ENCODE data around the gene ID4.

DNA sequence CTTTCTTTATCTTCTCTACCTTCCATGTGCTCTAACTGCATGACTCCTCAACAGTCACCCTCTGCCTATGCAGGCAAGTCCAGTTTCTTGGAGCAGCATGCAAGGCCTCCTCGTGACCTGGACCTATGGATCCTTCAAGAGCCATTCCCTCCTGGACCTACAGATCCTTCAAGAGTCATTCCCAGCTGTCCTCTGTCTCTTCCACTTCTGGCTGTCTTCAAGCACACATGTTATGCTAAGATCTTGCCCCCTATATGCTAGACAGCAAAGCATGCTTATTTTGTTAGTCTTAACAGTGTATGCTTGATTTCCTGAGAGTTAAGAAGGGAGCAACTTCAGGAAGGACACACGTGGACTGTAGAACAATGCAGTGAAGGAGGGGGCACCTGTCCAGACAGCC, 7.5 kb downstream of the ID4 start:
- no peak for TF ChIP-seq POLR2A (IDR thresholded peaks at IDR 0.05)
- TF ChIP-seq, protein P1, sequence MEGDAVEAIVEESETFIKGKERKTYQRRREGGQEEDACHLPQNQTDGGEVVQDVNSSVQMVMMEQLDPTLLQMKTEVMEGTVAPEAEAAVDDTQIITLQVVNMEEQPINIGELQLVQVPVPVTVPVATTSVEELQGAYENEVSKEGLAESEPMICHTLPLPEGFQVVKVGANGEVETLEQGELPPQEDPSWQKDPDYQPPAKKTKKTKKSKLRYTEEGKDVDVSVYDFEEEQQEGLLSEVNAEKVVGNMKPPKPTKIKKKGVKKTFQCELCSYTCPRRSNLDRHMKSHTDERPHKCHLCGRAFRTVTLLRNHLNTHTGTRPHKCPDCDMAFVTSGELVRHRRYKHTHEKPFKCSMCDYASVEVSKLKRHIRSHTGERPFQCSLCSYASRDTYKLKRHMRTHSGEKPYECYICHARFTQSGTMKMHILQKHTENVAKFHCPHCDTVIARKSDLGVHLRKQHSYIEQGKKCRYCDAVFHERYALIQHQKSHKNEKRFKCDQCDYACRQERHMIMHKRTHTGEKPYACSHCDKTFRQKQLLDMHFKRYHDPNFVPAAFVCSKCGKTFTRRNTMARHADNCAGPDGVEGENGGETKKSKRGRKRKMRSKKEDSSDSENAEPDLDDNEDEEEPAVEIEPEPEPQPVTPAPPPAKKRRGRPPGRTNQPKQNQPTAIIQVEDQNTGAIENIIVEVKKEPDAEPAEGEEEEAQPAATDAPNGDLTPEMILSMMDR (IDR thresholded peaks at IDR 0.05): no peak

Measured in heart left ventricle (tissue), 13 donors.